Stimulated activated CD4-positive, alpha-beta T cell treated with anti-CD3 and anti-CD28 coated beads, Interleukin-12 subunit alpha, Interleukin-12 subunit beta, amount 100 ng/mL, for 48 hours (primary cell): Measurements from ENCODE around the gene JUNB.

ENCODE experiments used
- DNase-seq, 3 donors: peaks; one replicate each; pipeline ENCODE4 v3.0.0-alpha.2; 2020; ENCODE audit warnings: low read depth in 2 of 3, low spot score in 1 of 3

Gene JUNB

DNA sequence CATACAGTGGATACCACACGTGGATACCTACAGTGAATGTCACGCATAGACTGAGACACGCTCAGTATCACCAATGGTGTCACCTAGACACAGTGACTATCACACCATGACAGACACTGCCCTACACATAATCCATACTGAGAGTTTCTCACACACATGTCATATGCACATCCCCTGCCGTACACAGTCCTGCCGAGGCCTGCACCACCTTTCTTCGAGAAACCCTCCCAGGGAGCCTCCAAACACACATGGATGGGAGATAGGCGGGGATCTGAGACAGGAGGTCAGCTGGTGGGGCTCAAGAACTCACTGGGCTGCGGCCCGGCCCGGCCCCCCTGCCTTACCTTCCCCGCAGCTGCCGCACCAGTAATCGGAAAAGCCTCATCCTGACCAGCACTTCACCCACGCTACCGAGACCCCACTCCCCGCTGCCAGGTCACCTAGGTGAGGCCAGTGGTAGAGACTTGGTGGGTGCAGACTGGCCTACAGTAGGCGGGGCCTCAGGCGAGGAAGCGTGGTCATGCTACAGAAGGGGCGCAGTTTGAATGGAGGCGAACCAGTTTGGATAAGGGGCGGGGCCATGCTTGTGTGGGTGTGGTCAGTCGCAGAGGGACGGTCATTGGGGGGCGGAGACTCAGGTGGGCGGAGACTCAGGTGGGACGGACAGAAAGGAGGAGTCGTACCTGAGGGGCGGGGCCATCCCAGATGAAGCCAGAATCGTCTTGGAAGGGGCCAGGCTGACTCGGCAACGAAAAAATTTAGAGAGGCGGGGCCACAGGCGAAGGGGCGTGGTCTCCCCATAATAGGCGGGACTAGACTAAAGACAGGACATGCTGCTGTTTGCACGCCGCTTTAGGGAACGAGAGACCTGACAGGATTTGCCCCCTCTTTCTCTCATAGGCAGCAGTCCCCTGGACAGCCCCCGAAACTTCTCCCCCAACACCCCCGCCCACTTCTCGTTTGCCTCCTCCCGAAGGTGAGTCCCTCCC, 49.1 kb downstream of the JUNB start:
- peak; percentile 59 to 69 (median 66) for DNase-seq

DNA sequence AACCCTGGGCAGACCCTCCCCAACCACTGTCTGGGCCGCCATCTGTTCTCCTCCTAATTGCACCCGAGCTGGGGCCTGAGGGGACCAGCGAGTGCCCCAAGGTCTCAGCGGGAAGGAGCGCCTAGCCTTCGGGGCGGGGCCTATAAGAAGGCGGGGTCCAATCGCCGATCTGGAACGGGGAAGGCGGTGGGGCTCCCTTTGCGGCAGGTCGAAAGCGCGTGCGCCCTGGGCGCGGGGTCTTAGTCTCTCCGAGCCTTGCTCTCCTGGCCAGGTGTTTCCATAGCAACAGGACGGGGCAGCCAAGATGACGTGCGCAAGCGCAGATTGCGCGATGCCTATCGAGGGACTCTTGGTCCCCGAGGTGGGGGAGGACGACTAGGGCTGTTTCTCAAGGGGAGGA, 49.8 kb downstream of the JUNB start:
- no peak for DNase-seq

DNA sequence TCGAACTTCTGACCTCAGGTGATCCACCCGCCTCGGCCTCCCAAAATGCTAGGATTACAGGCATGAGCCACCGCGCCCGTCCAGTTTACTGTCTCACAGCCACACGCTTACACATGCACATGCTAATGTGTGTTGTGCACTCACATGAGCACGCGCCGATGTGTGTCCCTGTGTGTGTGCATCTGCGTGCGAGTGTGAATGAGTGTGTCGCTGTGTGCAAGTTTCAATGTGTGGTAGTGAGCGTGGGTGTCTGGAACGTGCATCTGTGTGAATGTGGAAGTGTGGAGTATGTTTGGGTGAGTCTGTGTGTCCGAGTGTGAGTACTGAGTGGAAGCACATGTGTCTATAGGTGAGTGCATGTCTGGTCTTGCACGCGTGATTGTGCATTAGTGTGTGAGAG, 51.2 kb downstream of the JUNB start:
- no peak for DNase-seq
